22Rv1 (cell line): ENCODE measurements around the gene UPK1A.

Experiments
- ZFX ChIP-seq: fragments of 450-650 bp; IDR thresholded peaks from 2 replicates; pipeline ENCODE4 v1.6.1; 2017; ENCODE audit warnings: antibody characterized with exemption, borderline replicate concordance
- TF ChIP-seq, protein P1 (sequence below): fragments of 450-650 bp; IDR thresholded peaks from 2 replicates; pipeline ENCODE4 v1.5.1; 2017; ENCODE audit warnings: mild to moderate bottlenecking

DNA sequence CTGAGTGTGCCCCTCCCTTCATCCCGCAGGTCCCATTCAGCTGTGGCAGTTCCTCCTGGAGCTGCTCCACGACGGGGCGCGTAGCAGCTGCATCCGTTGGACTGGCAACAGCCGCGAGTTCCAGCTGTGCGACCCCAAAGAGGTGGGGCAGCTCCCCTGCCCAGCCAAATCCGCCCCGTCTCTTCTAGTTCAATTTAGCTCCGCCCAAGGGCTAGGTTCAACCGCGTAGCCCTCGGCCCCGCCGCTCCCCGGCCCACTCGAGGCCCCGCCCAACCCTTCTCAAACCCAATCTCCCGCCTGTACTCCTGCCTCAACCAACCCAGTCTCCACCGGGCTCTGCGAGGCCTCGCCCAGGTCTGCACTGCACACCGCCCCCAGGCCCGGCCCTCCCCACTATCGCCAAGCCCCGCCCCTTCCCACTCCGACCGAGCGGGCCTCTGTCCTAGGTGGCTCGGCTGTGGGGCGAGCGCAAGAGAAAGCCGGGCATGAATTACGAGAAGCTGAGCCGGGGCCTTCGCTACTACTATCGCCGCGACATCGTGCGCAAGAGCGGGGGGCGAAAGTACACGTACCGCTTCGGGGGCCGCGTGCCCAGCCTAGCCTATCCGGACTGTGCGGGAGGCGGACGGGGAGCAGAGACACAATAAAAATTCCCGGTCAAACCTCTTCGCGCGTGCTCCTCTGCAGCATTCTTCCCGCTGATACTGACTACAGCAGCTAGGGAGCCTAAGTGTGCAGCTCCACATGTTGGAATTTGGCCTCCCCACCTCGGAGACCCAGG is 21.9 kb upstream of the UPK1A start:
- TF ChIP-seq, protein P1, sequence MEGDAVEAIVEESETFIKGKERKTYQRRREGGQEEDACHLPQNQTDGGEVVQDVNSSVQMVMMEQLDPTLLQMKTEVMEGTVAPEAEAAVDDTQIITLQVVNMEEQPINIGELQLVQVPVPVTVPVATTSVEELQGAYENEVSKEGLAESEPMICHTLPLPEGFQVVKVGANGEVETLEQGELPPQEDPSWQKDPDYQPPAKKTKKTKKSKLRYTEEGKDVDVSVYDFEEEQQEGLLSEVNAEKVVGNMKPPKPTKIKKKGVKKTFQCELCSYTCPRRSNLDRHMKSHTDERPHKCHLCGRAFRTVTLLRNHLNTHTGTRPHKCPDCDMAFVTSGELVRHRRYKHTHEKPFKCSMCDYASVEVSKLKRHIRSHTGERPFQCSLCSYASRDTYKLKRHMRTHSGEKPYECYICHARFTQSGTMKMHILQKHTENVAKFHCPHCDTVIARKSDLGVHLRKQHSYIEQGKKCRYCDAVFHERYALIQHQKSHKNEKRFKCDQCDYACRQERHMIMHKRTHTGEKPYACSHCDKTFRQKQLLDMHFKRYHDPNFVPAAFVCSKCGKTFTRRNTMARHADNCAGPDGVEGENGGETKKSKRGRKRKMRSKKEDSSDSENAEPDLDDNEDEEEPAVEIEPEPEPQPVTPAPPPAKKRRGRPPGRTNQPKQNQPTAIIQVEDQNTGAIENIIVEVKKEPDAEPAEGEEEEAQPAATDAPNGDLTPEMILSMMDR = no peak
- TF ChIP-seq ZFX = no peak
